K562 (cell line): Measurements from ENCODE around the gene SACM1L. TPM values are rescaled to one million over a fixed set of nuclear protein-coding genes. Genes with fewer than 3 reads are reported as not detected.

Experiments
- ARID3B ChIP-seq: fragments of 250-450 bp; sonication (Bioruptor Pico); IDR thresholded peaks from 2 replicates; pipeline ENCODE4 v1.4.0; 2020; ENCODE audit warnings: borderline replicate concordance
- CTCF ChIP-seq, 3 experiments: IDR thresholded peaks in 2 of 3; conservative IDR thresholded peaks in 1 of 3; 2 replicates each; pipeline ENCODE4 v1.5.1; 2011 to 2012; ENCODE audit warnings: low read length in 3 of 3, mild to moderate bottlenecking in 3 of 3, control low read depth in 2 of 3, improper control_type of control experiment in 1 of 3, inconsistent platforms in 1 of 3, low read depth in 1 of 3, mixed read lengths in 1 of 3, moderate library complexity in 1 of 3; ENCODE audit not compliant: insufficient read depth in 2 of 3
- DEAF1 ChIP-seq: fragments of 450-650 bp; formaldehyde crosslinking; IDR thresholded peaks from 2 replicates; pipeline ENCODE4 v1.4.0; 2020; ENCODE audit warnings: mild to moderate bottlenecking, moderate library complexity
- GTF2A2 ChIP-seq: IDR thresholded peaks from 2 replicates; pipeline ENCODE4 v1.6.1; 2016; ENCODE audit warnings: mild to moderate bottlenecking, missing genetic modification characterization, missing compliant biosample characterization
- HMG20A ChIP-seq: fragments of 450-650 bp; formaldehyde crosslinking; conservative IDR thresholded peaks from 2 replicates; pipeline ENCODE4 v1.4.0; 2020; ENCODE audit warnings: mild to moderate bottlenecking, mixed read lengths
- HOXB6 ChIP-seq: fragments of 250-450 bp; sonication (Bioruptor Pico); IDR thresholded peaks from 2 replicates; pipeline ENCODE4 v1.5.1; 2022; ENCODE audit warnings: mild to moderate bottlenecking, borderline replicate concordance
- JUND ChIP-seq, 2 experiments: IDR thresholded peaks; 2 replicates in 1 of 2; 3 replicates in 1 of 2; pipeline ENCODE4 v1.6.1; 2011; ENCODE audit warnings: borderline replicate concordance in 2 of 2, low read depth in 2 of 2, low read length in 2 of 2, improper control_type of control experiment in 1 of 2, missing biosample characterization in 1 of 2, missing genetic modification characterization in 1 of 2, missing genetic modification reagents in 1 of 2
- KHSRP ChIP-seq: fragments of 450-650 bp; IDR thresholded peaks from 2 replicates; pipeline ENCODE4 v1.6.1; 2017
- MTA1 ChIP-seq: fragments of 450-650 bp; IDR thresholded peaks from 2 replicates; pipeline ENCODE4 v1.6.1; 2017; ENCODE audit warnings: borderline replicate concordance
- NBN ChIP-seq: fragments of 450-650 bp; IDR thresholded peaks from 2 replicates; pipeline ENCODE4 v1.6.1; 2016; ENCODE audit warnings: low read depth, mild to moderate bottlenecking
- NCOR1 ChIP-seq: fragments of 450-650 bp; IDR thresholded peaks from 2 replicates; pipeline ENCODE4 v1.6.1; 2016; ENCODE audit warnings: mild to moderate bottlenecking, moderate library complexity
- NRF1 ChIP-seq, 2 experiments: fragments of 450-650 bp; IDR thresholded peaks in 1 of 2; conservative IDR thresholded peaks in 1 of 2; 2 replicates each; pipeline ENCODE4 v1.6.1; 2014; ENCODE audit warnings: mild to moderate bottlenecking in 2 of 2
- PTTG1 ChIP-seq: fragments of 450-650 bp; IDR thresholded peaks from 2 replicates; pipeline ENCODE4 v1.6.1; 2016; ENCODE audit warnings: low read depth, mild to moderate bottlenecking, missing genetic modification characterization, missing compliant biosample characterization
- SIN3B ChIP-seq: fragments of 450-650 bp; IDR thresholded peaks from 2 replicates; pipeline ENCODE4 v1.6.1; 2017; ENCODE audit warnings: low read depth, mild to moderate bottlenecking, moderate library complexity
- SLC30A9 ChIP-seq: fragments of 250-450 bp; sonication (Bioruptor Pico); IDR thresholded peaks from 2 replicates; pipeline ENCODE4 v1.8.0; 2022; ENCODE audit warnings: mild to moderate bottlenecking, moderate library complexity
- STAT5A ChIP-seq: IDR thresholded peaks from 2 replicates; pipeline ENCODE4 v1.6.1; 2012; ENCODE audit warnings: low read length, inconsistent platforms, borderline replicate concordance
- TBP ChIP-seq: optimal IDR thresholded peaks from 2 replicates; pipeline ENCODE3; 2011; ENCODE audit warnings: low read depth, low read length, improper control_type of control experiment
- ZBTB33 ChIP-seq: sonication (generic); formaldehyde crosslinking; IDR thresholded peaks from 2 replicates; pipeline ENCODE4 v1.8.1; 2023; ENCODE audit warnings: mild to moderate bottlenecking, missing genetic modification reagents
- ZBTB43 ChIP-seq: sonication (generic); formaldehyde crosslinking; IDR thresholded peaks from 2 replicates; pipeline ENCODE4 v1.8.0; 2023; ENCODE audit warnings: mild to moderate bottlenecking, missing genetic modification reagents
- ZNF274 ChIP-seq: IDR thresholded peaks from 2 replicates; pipeline ENCODE4 v1.6.1; 2011; ENCODE audit warnings: low read depth, mild to moderate bottlenecking, low read length, moderate library complexity, borderline replicate concordance
- ZNF3 ChIP-seq: fragments of 250-450 bp; sonication (Bioruptor Pico); IDR thresholded peaks from 2 replicates; pipeline ENCODE4 v1.5.0; 2021; ENCODE audit warnings: mild to moderate bottlenecking, moderate library complexity
- polyA plus RNA-seq, 8 experiments: library from polyadenylated mRNA; depleted of rRNA in 4 of 8; stranded (reverse) in 5 of 8; unstranded in 3 of 8; fragments of >200 nt; fragmentation: Nextera tagmentation in 2 of 8; fragmentation: Illumina TruSeq in 1 of 8; extraction: Ambion mirVana in 2 of 8; extraction: Trizol in 1 of 8; gene quantifications; 2 replicates each; pipeline versions ENCODE4 v1.2.1 to v1.2.3, GENCODE V29; 2011 to 2014; ENCODE audit warnings: inconsistent platforms in 1 of 8, missing spikeins in 1 of 8
- total RNA-seq, 7 experiments: library from RNA; depleted of rRNA in 6 of 7; stranded (reverse); fragments of >200 nt in 6 of 7; fragmentation: Illumina TruSeq in 2 of 7; extraction: Trizol in 2 of 7; gene quantifications; 2 replicates each; pipeline versions ENCODE4 v1.2.1 to v1.2.3, GENCODE V29; 2011 to 2021; ENCODE audit warnings: low replicate concordance in 1 of 7

The SACM1L gene
- total and polyA plus RNA-seq, 9 of the 15 experiments (the other 6 are each of a cell fraction or from before 2014, with no cell fraction given), result 25.7 to 67.2 (median 40.3) TPM

- peak; percentile 95 to 99 (median 99) for TF ChIP-seq CTCF (IDR thresholded peaks at IDR 0.05 in 2 of 3, conservative IDR thresholded peaks at IDR 0.05 in 1 of 3; ENCODE audit: insufficient read depth in 2 of 3, low read depth in 1 of 3, low read length in 3 of 3)
- no peak for TF ChIP-seq DEAF1 (CRISPR knock-in tag)
- peak; percentile 59; the same call in 1 of the 2 replicates for TF ChIP-seq JUND (IDR thresholded peaks at IDR 0.05; ENCODE audit: borderline replicate concordance, low read depth, low read length)
- peak; percentile 62; the same call in 2 of the 3 replicates for TF ChIP-seq JUND (tag; IDR thresholded peaks at IDR 0.05; ENCODE audit: borderline replicate concordance, low read depth, low read length)
- TF ChIP-seq KHSRP, result no peak
- TF ChIP-seq ZNF274, result no peak
- peak in 1 of 2 experiments; percentile 42; a peak in 3 of 4 replicates for TF ChIP-seq NRF1 (conservative IDR thresholded peaks at IDR 0.05 in 1 of 2, IDR thresholded peaks at IDR 0.05 in 1 of 2)
- no peak for TF ChIP-seq HOXB6 (CRISPR knock-in tag)
- TF ChIP-seq MTA1, result peak; percentile 41; the same call in 1 of the 2 replicates
- TF ChIP-seq ZBTB33 (CRISPR knock-in tag), result peak; percentile 92
- TF ChIP-seq STAT5A, result no peak
- no peak for TF ChIP-seq SIN3B
- TF ChIP-seq GTF2A2 (tag), result no peak
- TF ChIP-seq ZNF3 (CRISPR knock-in tag), result no peak
- peak; percentile 60; the same call in 1 of the 2 replicates for TF ChIP-seq NBN
- TF ChIP-seq TBP, result no peak
- no peak for TF ChIP-seq SLC30A9
- TF ChIP-seq HMG20A, result no peak
- TF ChIP-seq ZBTB43 (CRISPR knock-in tag), result no peak
- TF ChIP-seq NCOR1, result no peak
- TF ChIP-seq ARID3B (CRISPR knock-in tag), result no peak
- no peak for TF ChIP-seq PTTG1
These were observed 24.1 kb upstream of the SACM1L start (continued) for GRCh38 chr3:45665101-45665572.
